ENCODE results near the gene GRM3.

Gene GRM3

GRCh38 chr7:86848226-86848625 is 204.5 kb downstream of the GRM3 start:
- Histone ChIP-seq H3K4me2 (no peak overlapping the region), H3K27ac (no peak overlapping the region), H3K4me1 (peaks cover 0 to 20% (median 0%) of the 10 kb centered on the region in 10 experiments; a peak in 6 of 20 replicates), H3K9me3 (replicated peaks in 1 of 11) (no peaks in the 10 kb centered on the region), H3K36me3 (no peaks in the 10 kb centered on the region), H3K4me3 (no peak overlapping the region), H4K20me1 (no peaks in the 10 kb centered on the region), H3K27me3 (peaks cover 0 to 19% (median 0%) of the 10 kb centered on the region in 11 experiments; a peak in 3 of 22 replicates), H3K9ac (no peak overlapping the region)
- no peak for TF ChIP-seq Cebpa-rat (IDR thresholded peaks at IDR 0.05)

DNA sequence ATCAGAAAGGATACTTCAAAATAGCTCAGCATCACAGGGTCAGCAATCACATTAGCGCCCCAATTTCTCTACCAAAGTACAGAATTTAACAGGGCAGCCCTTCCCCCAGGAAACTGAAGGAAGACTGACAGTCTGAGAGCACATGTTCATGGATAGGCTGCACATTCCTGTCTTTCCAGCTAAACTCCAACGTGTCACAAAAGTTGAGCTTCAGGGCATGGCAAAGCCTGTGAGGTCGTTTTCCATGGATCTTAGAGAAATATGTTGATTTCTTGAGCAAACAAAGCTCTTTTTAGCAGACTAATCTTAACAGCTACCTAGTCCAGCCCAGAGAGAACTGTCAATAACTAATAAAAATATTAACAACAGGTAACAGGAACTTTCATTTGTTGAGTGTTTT is 207.9 kb downstream of the GRM3 start:
- Histone ChIP-seq H3K27me3 (peaks cover 0 to 19% (median 0%) of the 10 kb centered on the region in 11 experiments; a peak in 3 of 22 replicates), H3K9me3 (replicated peaks in 1 of 11) (no peaks in the 10 kb centered on the region), H3K4me2 (no peak overlapping the region), H3K9ac (no peak overlapping the region), H4K20me1 (no peaks in the 10 kb centered on the region), H3K36me3 (no peaks in the 10 kb centered on the region), H3K27ac (no peak overlapping the region), H3K4me1 (peaks cover 0 to 14% (median 0%) of the 10 kb centered on the region in 10 experiments; a peak in 6 of 20 replicates), H3K4me3 (no peak overlapping the region)
- TF ChIP-seq Cebpa-rat (IDR thresholded peaks at IDR 0.05), result no peak

DNA sequence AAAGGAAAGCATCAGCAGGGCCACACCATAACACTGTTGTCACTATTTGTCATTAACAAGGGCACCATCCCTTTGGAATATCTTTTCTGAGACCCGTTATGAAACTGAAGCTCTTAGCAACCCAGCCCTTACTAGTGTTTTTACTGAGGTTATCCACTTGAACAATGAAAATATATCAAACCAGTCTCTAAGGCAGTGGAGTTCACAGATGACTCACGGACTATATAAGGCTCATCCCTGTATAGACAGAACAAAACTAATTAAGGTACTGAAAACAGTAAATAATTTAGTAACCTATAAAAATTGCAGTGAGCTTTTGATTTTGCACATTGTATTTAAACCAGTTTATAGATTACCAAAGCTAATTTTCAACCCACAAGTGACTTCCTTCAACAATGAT is 219.7 kb downstream of the GRM3 start:
- Histone ChIP-seq H3K4me3 (no peak overlapping the region), H3K4me1 (no peaks in the 10 kb centered on the region), H3K27me3 (no peaks in the 10 kb centered on the region), H3K4me2 (no peak overlapping the region), H3K9ac (no peak overlapping the region), H3K9me3 (replicated peaks in 1 of 11) (no peaks in the 10 kb centered on the region), H3K27ac (no peak overlapping the region), H4K20me1 (no peaks in the 10 kb centered on the region), H3K36me3 (no peaks in the 10 kb centered on the region)
- TF ChIP-seq Cebpa-rat (IDR thresholded peaks at IDR 0.05), result no peak

GRCh38 chr7:86867163-86867762 is 223.6 kb downstream of the GRM3 start:
- TF ChIP-seq Cebpa-rat (IDR thresholded peaks at IDR 0.05), result no peak
- Histone ChIP-seq H3K9ac (no peak overlapping the region), H4K20me1 (no peaks in the 10 kb centered on the region), H3K27me3 (no peaks in the 10 kb centered on the region), H3K36me3 (no peaks in the 10 kb centered on the region), H3K4me1 (no peaks in the 10 kb centered on the region), H3K4me2 (no peak overlapping the region), H3K27ac (no peak overlapping the region), H3K4me3 (no peak overlapping the region), H3K9me3 (replicated peaks in 1 of 11) (peaks cover 0 to 6% (median 0%) of the 10 kb centered on the region in 11 experiments; a peak in 3 of 22 replicates)

DNA sequence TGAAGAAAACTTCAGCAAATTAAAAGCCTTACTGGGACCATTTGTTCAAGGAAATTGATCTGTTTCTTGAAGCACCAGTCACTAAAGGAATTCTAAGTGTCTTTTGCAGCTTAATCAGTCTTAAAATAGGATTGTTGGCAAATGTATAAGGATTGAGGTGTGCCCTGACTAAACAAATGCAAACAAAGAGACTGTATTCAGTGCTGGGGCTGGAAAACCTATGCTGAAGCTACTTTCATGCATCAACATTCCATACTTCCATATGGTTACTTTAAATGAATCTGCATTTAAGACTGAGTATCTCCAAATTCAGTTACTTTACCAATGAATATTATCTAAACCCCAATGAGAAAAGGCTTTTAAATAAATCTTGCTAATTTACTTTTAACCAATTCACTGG is 232.4 kb downstream of the GRM3 start:
- no peak overlapping the region for H3K9ac ChIP-seq
- H3K4me1 ChIP-seq, result no peaks in the 10 kb centered on the region
- no peak overlapping the region for H3K4me2 ChIP-seq
- peaks cover 0 to 5% (median 0%) of the 10 kb centered on the region in 11 experiments; a peak in 2 of 22 replicates for H3K9me3 ChIP-seq (replicated peaks in 1 of 11)
- no peak for TF ChIP-seq Cebpa-rat (IDR thresholded peaks at IDR 0.05)
- no peak overlapping the region for H3K27ac ChIP-seq
- no peaks in the 10 kb centered on the region for H4K20me1 ChIP-seq
- no peak overlapping the region for H3K4me3 ChIP-seq
- no peaks in the 10 kb centered on the region for H3K27me3 ChIP-seq
- H3K36me3 ChIP-seq, result no peaks in the 10 kb centered on the region

GRCh38 chr7:86884152-86884551 is 240.4 kb downstream of the GRM3 start:
- H3K27ac ChIP-seq, result no peak overlapping the region
- H3K9ac ChIP-seq, result no peak overlapping the region
- TF ChIP-seq Cebpa-rat (IDR thresholded peaks at IDR 0.05), result no peak
- H3K4me2 ChIP-seq, result no peak overlapping the region
- no peaks in the 10 kb centered on the region for H3K27me3 ChIP-seq
- no peaks in the 10 kb centered on the region for H3K36me3 ChIP-seq
- H3K9me3 ChIP-seq (replicated peaks in 1 of 11), result no peaks in the 10 kb centered on the region
- H3K4me3 ChIP-seq, result no peak overlapping the region
- H4K20me1 ChIP-seq, result no peaks in the 10 kb centered on the region
- H3K4me1 ChIP-seq, result peaks cover 0 to 1% (median 0%) of the 10 kb centered on the region in 10 experiments; a peak in 4 of 20 replicates

GRCh38 chr7:86889501-86889900 is 245.8 kb downstream of the GRM3 start:
- Histone ChIP-seq H3K9me3 (replicated peaks in 1 of 11) (no peaks in the 10 kb centered on the region), H4K20me1 (no peaks in the 10 kb centered on the region), H3K4me1 (peaks cover 0 to 8% (median 2%) of the 10 kb centered on the region in 10 experiments; a peak in 6 of 20 replicates), H3K27ac (no peak overlapping the region), H3K36me3 (no peaks in the 10 kb centered on the region), H3K4me3 (no peak overlapping the region), H3K4me2 (peak overlapping the region in 6 of 11 experiments; percentile 4 to 44 (median 28); a peak in 10 of 22 replicates), H3K9ac (no peak overlapping the region), H3K27me3 (no peaks in the 10 kb centered on the region)
- no peak for TF ChIP-seq Cebpa-rat (IDR thresholded peaks at IDR 0.05)

DNA sequence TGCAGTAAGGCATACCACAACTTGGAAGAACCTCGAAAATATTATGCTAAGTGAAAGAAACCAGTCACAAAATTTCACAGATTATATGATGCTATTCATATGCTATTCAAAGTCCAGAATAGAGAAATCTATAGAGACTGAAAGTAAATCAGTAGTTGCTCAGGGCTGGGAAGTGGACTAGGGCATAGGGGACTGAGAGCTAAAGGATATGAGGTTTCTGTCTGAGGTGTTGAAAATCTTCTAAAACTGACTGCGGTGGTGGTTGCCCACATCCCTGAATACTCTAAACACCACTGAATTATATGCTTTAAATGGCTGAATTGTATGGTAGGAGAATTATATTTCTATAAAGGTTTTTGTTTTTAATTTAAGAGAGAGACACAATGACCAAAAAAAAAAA is 254.5 kb downstream of the GRM3 start:
- no peaks in the 10 kb centered on the region for H4K20me1 ChIP-seq
- no peak for TF ChIP-seq Cebpa-rat (IDR thresholded peaks at IDR 0.05)
- no peak overlapping the region for H3K4me2 ChIP-seq
- H3K36me3 ChIP-seq, result no peaks in the 10 kb centered on the region
- no peak overlapping the region for H3K27ac ChIP-seq
- no peaks in the 10 kb centered on the region for H3K27me3 ChIP-seq
- no peaks in the 10 kb centered on the region for H3K4me1 ChIP-seq
- H3K9ac ChIP-seq, result no peak overlapping the region
- H3K4me3 ChIP-seq, result no peak overlapping the region
- no peaks in the 10 kb centered on the region for H3K9me3 ChIP-seq (replicated peaks in 1 of 11)

DNA sequence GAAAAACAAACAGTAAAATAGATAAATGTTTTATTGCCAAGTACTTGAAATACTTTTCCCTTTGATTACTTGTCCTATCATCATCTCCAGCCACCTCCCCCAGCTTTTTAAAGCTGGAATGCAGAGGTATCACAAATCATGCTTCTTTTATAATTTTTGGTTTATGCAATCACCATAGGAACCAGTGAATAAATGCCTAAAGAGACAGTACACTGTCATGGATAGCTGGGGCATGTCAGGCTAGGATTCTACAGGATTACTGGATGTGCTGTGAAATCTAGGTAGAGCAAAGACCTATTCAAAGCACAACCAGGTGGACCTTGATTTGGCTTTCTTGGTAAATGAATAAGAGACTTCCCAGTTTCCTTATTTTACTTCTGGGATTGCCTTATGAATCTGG is 257.2 kb downstream of the GRM3 start:
- H3K36me3 ChIP-seq, result no peaks in the 10 kb centered on the region
- no peak for TF ChIP-seq Cebpa-rat (IDR thresholded peaks at IDR 0.05)
- H3K4me1 ChIP-seq, result no peaks in the 10 kb centered on the region
- no peaks in the 10 kb centered on the region for H3K9me3 ChIP-seq (replicated peaks in 1 of 11)
- H3K4me2 ChIP-seq, result no peak overlapping the region
- H4K20me1 ChIP-seq, result peaks cover 0 to 2% (median 0%) of the 10 kb centered on the region in 11 experiments; a peak in 1 of 22 replicates
- H3K4me3 ChIP-seq, result no peak overlapping the region
- H3K27ac ChIP-seq, result no peak overlapping the region
- H3K27me3 ChIP-seq, result no peaks in the 10 kb centered on the region
- no peak overlapping the region for H3K9ac ChIP-seq
